ENCODE data around the gene FAM98C. TPM values are rescaled to one million over a fixed set of nuclear protein-coding genes. Genes with fewer than 3 reads are reported as not detected.

Gene FAM98C
- total RNA-seq, 1 donor from 2014 or later: 16.0 TPM

DNA sequence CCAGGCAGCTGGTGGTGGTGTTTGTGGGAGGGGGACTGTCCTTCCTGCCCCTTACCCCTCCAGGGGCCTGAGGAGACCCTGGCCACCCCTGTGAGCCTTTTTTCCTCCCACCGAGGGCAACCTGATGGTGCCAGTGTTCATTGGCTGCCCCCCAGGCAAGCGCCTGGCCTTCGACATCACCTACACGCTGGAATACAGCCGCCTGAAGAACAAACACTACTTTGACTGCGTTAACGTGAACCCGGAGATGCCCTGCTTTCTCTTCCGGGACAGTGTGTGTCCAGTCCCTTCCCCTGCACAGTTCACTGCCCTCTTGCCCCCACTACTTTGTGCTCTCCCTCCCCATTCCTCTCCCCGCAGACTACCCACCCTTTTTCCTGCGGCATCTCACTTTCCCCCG lies 35.9 kb upstream of the FAM98C start:
- Mint-ChIP-seq H3K36me3 (ENCODE audit: low read depth) (no peaks in the 10 kb centered on the region), H3K9me3 (ENCODE audit: low read depth) (no peaks in the 10 kb centered on the region), H3K4me3 (ENCODE audit: unreplicated experiment) (no peak overlapping the region), H3K27ac (ENCODE audit: unreplicated experiment) (no peak overlapping the region), H3K27me3 (ENCODE audit: low read depth) (peaks cover 3% of the 10 kb centered on the region), H3K4me1 (ENCODE audit: low read depth) (no peaks in the 10 kb centered on the region)
- TF ChIP-seq, protein P1, sequence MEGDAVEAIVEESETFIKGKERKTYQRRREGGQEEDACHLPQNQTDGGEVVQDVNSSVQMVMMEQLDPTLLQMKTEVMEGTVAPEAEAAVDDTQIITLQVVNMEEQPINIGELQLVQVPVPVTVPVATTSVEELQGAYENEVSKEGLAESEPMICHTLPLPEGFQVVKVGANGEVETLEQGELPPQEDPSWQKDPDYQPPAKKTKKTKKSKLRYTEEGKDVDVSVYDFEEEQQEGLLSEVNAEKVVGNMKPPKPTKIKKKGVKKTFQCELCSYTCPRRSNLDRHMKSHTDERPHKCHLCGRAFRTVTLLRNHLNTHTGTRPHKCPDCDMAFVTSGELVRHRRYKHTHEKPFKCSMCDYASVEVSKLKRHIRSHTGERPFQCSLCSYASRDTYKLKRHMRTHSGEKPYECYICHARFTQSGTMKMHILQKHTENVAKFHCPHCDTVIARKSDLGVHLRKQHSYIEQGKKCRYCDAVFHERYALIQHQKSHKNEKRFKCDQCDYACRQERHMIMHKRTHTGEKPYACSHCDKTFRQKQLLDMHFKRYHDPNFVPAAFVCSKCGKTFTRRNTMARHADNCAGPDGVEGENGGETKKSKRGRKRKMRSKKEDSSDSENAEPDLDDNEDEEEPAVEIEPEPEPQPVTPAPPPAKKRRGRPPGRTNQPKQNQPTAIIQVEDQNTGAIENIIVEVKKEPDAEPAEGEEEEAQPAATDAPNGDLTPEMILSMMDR (IDR thresholded peaks at IDR 0.05): no peak
- no peak for DNase-seq (ENCODE audit: low spot score)

DNA sequence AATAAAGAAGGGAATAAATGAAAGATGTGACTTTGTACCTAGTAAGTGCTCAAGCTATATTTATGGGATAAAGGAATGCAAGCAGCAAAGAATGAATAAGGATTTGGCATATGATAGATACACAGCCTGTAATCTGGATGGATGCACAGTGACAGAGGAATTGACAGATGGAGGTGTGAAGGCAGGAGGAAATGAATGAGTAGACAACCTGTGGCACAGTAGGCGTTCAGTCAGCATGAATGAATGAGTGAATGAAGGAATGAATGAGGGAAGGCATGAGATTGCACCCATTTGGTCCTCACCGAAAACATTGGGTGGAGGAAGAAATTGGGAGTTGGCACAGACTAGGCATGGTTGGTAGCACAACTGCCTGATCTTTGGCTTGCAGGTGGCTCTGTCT lies 33.3 kb upstream of the FAM98C start:
- no peak overlapping the region for H3K27ac Mint-ChIP-seq (ENCODE audit: unreplicated experiment)
- TF ChIP-seq, protein P1 (IDR thresholded peaks at IDR 0.05): no peak
- H3K9me3 Mint-ChIP-seq (ENCODE audit: low read depth): no peaks in the 10 kb centered on the region
- no peak for DNase-seq (ENCODE audit: low spot score)
- H3K27me3 Mint-ChIP-seq (ENCODE audit: low read depth): peaks cover 3% of the 10 kb centered on the region
- H3K4me3 Mint-ChIP-seq (ENCODE audit: unreplicated experiment): no peak overlapping the region
- H3K4me1 Mint-ChIP-seq (ENCODE audit: low read depth): peaks cover 6% of the 10 kb centered on the region
- H3K36me3 Mint-ChIP-seq (ENCODE audit: low read depth): no peaks in the 10 kb centered on the region

DNA sequence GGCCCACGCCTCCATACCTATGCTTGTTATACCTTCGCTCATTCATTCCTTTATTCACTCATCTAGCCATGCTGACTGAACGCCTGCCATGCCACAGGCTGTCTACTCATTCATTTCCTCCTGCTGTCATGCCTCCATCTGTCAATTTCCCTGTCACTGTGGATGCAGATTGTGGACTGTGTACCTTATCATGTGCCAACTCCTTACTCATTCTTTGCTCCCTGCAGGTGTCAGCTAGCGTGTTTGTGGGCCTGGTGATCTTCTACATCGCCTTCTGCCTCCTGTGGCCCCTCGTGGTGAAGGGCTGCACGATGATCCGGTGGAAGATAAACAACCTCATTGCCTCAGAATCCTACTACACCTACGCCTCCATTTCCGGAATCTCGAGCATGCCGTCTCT lies 32.6 kb upstream of the FAM98C start:
- Mint-ChIP-seq H3K27me3 (ENCODE audit: low read depth) (peaks cover 3% of the 10 kb centered on the region), H3K27ac (ENCODE audit: unreplicated experiment) (no peak overlapping the region), H3K9me3 (ENCODE audit: low read depth) (no peaks in the 10 kb centered on the region), H3K36me3 (ENCODE audit: low read depth) (no peaks in the 10 kb centered on the region), H3K4me1 (ENCODE audit: low read depth) (peaks cover 9% of the 10 kb centered on the region), H3K4me3 (ENCODE audit: unreplicated experiment) (no peak overlapping the region)
- TF ChIP-seq, protein P1 (IDR thresholded peaks at IDR 0.05): no peak
- no peak for DNase-seq (ENCODE audit: low spot score)

DNA sequence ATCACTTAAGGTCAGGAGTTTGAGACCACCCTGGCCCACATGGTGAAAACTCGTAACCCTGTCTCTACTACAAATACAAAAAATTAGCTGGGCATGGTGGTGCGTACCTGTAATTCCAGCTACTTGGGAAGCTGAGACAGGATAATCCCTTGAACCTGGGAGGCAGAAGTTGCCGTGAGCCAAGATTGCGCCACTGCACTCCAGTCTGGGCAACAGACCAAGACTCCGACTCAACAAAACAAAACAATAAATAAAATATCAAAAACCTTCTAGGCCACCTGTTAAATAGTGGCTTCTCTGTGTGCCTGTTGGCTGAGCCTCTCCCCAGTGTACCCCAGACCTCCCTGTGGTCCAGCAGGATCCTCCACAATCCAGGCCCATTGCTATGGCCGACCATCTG lies 31.8 kb upstream of the FAM98C start:
- TF ChIP-seq, protein P1 (IDR thresholded peaks at IDR 0.05): no peak
- no peak overlapping the region for H3K27ac Mint-ChIP-seq (ENCODE audit: unreplicated experiment)
- no peaks in the 10 kb centered on the region for H3K36me3 Mint-ChIP-seq (ENCODE audit: low read depth)
- peaks cover 17% of the 10 kb centered on the region for H3K4me1 Mint-ChIP-seq (ENCODE audit: low read depth)
- no peak for DNase-seq (ENCODE audit: low spot score)
- H3K9me3 Mint-ChIP-seq (ENCODE audit: low read depth): no peaks in the 10 kb centered on the region
- H3K27me3 Mint-ChIP-seq (ENCODE audit: low read depth): peaks cover 3% of the 10 kb centered on the region
- H3K4me3 Mint-ChIP-seq (ENCODE audit: unreplicated experiment): no peak overlapping the region

DNA sequence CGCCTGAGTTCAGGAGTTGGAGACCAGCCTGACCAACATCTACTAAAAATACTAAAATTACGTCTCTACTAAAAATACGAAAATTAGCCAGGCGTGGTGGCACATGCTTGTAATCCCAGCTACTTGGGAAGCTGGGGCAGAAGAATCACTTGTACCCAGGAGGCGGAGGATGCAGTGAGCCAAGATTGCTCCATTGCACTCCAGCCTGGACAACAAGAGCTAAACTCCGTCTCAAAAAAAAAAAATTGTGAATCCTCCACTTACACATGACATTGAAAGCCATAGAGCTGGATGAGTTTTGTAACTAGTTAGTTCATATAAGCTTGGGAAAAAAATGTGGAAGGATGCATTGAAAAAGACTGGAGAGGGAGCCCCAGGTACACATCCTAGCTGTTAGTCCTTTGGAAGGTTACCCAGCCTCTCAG lies 29.0 kb upstream of the FAM98C start:
- Mint-ChIP-seq H3K9me3 (ENCODE audit: low read depth) (no peaks in the 10 kb centered on the region), H3K27me3 (ENCODE audit: low read depth) (no peaks in the 10 kb centered on the region), H3K4me3 (ENCODE audit: unreplicated experiment) (peak overlapping the region; percentile 98), H3K4me1 (ENCODE audit: low read depth) (peaks cover 25% of the 10 kb centered on the region), H3K36me3 (ENCODE audit: low read depth) (peaks cover 4% of the 10 kb centered on the region), H3K27ac (ENCODE audit: unreplicated experiment) (peak overlapping the region; percentile 99)
- TF ChIP-seq, protein P1 (IDR thresholded peaks at IDR 0.05): no peak
- no peak for DNase-seq (ENCODE audit: low spot score)
